ENCODE data around the gene BACH2.

BACH2 gene

GRCh38 chr6:90086517-90086916 lies 210.1 kb downstream of the BACH2 start:
- DNase-seq: no peak
- Mint-ChIP-seq H3K27ac (no peak overlapping the region), H3K9me3 (no peaks in the 10 kb centered on the region), H3K4me1 (peaks cover 6% of the 10 kb centered on the region), H3K36me3 (ENCODE audit: low read depth) (peaks cover 9% of the 10 kb centered on the region), H3K4me3 (no peak overlapping the region), H3K27me3 (ENCODE audit: low read depth, poor library complexity) (no peaks in the 10 kb centered on the region)
- TF ChIP-seq, protein P1, sequence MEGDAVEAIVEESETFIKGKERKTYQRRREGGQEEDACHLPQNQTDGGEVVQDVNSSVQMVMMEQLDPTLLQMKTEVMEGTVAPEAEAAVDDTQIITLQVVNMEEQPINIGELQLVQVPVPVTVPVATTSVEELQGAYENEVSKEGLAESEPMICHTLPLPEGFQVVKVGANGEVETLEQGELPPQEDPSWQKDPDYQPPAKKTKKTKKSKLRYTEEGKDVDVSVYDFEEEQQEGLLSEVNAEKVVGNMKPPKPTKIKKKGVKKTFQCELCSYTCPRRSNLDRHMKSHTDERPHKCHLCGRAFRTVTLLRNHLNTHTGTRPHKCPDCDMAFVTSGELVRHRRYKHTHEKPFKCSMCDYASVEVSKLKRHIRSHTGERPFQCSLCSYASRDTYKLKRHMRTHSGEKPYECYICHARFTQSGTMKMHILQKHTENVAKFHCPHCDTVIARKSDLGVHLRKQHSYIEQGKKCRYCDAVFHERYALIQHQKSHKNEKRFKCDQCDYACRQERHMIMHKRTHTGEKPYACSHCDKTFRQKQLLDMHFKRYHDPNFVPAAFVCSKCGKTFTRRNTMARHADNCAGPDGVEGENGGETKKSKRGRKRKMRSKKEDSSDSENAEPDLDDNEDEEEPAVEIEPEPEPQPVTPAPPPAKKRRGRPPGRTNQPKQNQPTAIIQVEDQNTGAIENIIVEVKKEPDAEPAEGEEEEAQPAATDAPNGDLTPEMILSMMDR (IDR thresholded peaks at IDR 0.05): no peak

GRCh38 chr6:90083891-90084290 lies 212.8 kb downstream of the BACH2 start:
- Mint-ChIP-seq H3K27ac (no peak overlapping the region), H3K4me3 (no peak overlapping the region), H3K27me3 (ENCODE audit: low read depth, poor library complexity) (no peaks in the 10 kb centered on the region), H3K9me3 (no peaks in the 10 kb centered on the region), H3K4me1 (peaks cover 6% of the 10 kb centered on the region), H3K36me3 (ENCODE audit: low read depth) (peaks cover 5% of the 10 kb centered on the region)
- TF ChIP-seq, protein P1 (IDR thresholded peaks at IDR 0.05): no peak
- DNase-seq: no peak

DNA sequence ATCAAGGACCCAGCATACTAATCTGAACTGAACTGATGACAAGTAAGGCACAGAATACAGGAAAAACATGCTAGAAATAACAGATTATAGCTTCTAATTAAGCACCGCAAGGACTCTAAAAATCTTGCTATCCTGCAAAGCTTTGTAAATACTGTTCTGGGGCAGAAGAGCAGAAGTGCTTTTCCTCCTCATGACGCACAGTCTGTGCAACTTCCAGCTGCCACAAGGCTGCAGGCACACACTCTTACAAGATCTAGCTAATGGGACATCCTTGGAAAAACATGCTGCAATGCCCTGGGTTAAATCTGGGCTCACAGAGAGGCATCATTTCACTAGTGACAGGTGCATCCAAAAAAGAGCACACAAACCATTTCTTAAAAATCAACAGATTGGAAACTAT lies 213.8 kb downstream of the BACH2 start:
- peaks cover 1% of the 10 kb centered on the region for H3K4me1 Mint-ChIP-seq
- TF ChIP-seq, protein P1 (IDR thresholded peaks at IDR 0.05): no peak
- peaks cover 5% of the 10 kb centered on the region for H3K36me3 Mint-ChIP-seq (ENCODE audit: low read depth)
- H3K27ac Mint-ChIP-seq: no peak overlapping the region
- no peaks in the 10 kb centered on the region for H3K9me3 Mint-ChIP-seq
- H3K4me3 Mint-ChIP-seq: no peak overlapping the region
- no peak for DNase-seq
- no peaks in the 10 kb centered on the region for H3K27me3 Mint-ChIP-seq (ENCODE audit: low read depth, poor library complexity)

DNA sequence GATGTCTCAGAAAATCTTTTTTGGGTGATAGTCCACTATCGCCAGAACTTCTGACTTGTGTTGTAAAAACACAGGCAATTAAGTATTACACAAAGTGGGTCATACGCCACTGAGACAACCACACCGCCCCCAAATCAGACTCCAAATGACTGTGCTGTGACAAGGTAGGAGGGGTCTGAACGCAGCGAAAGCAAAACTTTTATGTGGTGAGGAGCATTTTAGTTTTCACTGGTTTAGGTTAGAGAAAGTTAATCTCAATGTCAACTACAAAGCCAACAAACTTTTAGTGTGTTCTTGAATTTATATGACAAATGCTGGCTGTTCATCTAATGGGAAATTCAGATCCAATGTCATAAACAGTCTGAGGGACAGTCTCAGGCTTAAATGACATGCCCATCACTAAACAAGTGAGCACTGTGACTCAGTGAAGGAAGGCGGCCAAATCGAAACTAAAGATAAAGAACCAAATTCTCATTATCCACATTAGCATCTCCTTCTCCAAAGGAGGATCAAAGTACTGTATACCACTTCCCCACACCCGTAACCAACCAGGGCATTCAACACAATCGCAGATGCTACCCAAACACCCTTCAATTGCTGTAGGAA lies 215.7 kb downstream of the BACH2 start:
- H3K4me1 Mint-ChIP-seq: peaks cover 12% of the 10 kb centered on the region
- H3K36me3 Mint-ChIP-seq (ENCODE audit: low read depth): peaks cover 4% of the 10 kb centered on the region
- DNase-seq: no peak
- no peak overlapping the region for H3K4me3 Mint-ChIP-seq
- no peaks in the 10 kb centered on the region for H3K9me3 Mint-ChIP-seq
- H3K27me3 Mint-ChIP-seq (ENCODE audit: low read depth, poor library complexity): peaks cover 4% of the 10 kb centered on the region
- TF ChIP-seq, protein P1 (IDR thresholded peaks at IDR 0.05): no peak
- no peak overlapping the region for H3K27ac Mint-ChIP-seq

DNA sequence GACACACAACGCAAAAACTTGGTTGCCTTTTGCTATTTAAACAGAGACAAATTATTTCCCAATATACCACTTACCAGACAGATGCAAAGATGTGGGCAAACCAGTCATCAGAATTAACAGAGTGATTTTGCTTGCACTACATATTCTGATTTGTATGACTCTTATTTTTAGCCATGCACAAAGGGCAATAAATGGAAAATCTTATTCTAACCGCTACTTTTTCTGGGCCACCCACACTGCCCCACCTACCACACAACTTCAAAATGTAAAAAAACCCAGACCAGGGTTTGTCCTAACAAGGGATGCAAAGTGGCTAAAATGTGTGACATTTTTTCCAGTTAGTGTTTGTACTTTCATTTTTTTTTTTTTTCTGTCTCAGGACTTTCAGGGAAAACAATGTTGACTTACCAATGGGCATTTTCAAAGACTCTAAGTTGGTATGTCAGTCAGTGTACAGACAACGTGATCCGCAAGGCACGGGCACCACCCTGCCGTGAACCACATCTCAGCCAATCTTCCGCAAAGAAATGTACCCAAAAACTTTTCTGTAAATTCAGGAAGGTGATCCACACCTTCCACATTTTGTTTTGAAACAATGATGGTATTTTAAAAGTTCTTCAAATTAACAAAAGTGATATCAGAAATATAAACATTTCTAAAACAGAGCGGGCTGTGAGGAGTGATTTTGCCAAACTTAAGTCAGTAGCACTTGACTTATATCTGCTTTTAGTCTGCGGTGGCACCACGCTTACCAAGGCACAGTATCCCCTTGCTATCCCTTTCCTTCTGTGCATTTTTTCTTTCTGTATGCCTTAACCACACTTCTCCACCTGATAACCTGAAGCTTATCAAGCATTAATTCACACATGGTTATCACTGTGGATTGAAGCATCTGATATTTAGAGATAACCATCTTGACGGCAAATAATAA lies 216.8 kb downstream of the BACH2 start:
- Mint-ChIP-seq H3K27ac (no peak overlapping the region), H3K4me3 (no peak overlapping the region), H3K27me3 (ENCODE audit: low read depth, poor library complexity) (peaks cover 4% of the 10 kb centered on the region), H3K9me3 (no peaks in the 10 kb centered on the region), H3K36me3 (ENCODE audit: low read depth) (no peaks in the 10 kb centered on the region), H3K4me1 (peaks cover 12% of the 10 kb centered on the region)
- TF ChIP-seq, protein P1 (IDR thresholded peaks at IDR 0.05): no peak
- DNase-seq: no peak

Measured in nephron progenitor cell (in vitro differentiated cells).